ENCODE data around the gene RHBDL3.
"Not testable (repeated sequence)": the region's sequence is repeated elsewhere in the genome, so short reads cannot be mapped to it uniquely, and the experiment has no call there.

The RHBDL3 gene, protein sequence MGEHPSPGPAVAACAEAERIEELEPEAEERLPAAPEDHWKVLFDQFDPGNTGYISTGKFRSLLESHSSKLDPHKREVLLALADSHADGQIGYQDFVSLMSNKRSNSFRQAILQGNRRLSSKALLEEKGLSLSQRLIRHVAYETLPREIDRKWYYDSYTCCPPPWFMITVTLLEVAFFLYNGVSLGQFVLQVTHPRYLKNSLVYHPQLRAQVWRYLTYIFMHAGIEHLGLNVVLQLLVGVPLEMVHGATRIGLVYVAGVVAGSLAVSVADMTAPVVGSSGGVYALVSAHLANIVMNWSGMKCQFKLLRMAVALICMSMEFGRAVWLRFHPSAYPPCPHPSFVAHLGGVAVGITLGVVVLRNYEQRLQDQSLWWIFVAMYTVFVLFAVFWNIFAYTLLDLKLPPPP

DNA sequence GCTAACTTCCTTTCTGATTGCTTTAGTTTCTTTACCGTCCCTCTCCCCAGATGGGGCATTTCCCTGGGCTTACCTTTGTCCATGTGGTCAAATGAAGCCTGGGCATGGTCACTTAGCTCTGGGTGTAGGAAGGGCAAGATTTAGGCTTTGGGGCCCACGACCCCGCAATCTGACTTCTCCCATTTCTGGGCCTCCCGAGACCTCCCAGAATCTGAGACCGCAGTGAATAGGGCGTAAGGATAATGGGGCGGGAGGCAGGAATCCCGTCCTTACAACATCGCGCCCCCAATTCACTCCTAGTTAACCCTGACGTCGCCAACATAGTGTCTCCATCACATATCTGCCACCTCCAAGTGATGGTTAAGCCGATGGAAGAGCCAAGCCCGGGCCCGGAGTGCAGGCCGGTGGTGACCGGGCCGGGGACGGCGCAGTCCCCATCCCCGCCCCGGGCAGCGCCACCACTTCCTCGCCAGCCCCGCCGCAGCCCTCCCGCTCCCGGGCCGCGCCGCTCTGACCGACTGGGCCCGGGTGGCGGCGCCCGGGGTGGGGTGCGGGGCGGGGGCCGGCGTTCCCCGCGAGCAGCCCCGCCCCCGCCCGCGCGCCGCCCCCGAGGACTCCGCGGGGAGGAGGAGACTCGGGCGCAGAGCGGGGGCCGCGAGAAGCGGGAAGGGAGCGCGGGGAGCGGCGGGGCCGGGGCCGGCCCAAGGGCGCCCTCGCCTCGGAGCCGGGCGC, at the start of gene RHBDL3:
TSS of gene RHBDL3 (plus strand) at position 641 of the 732 bp plus-strand sequence. CDS start 358 bp downstream, outside the sequence.
- DNase-seq: no peak

DNA sequence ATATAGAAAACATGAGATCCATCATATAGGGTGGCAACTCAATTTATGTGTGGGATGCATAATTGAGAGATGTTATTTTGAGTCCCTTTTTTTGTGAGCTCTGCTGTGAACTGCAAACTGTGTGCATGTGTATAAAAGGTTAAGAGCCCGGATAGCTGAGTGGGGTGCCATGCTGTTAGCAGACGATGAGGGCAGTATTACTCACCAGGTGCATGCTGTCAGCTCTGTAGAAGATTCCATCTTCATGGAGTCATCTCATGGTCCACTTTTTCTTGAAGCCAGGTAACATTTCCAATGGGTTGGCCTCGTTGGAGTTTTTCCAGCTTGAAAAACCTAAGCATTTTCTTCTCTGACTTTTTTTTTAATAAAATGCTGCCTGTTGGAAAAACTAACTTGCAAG, 43.0 kb upstream of the RHBDL3 start:
- no peak for DNase-seq

DNA sequence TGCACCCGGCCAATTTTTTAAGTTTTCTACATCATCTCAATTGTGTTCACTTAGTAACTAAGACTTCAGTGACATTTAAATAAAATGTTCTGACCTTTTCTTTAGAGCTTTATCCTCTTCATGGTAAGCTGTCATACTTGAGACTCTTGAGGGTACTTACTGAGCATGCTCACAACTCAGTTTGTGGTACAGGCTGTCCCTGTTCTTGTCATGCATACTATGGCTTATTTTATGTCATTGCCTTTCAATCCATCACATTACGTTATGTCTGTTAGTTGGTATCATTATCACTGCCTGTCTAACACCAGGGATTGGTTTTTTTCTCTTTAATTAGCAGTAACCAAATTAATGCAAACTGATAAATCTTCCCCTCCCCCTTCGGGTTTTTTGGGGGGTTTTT, 41.9 kb upstream of the RHBDL3 start:
- no peak for DNase-seq

DNA sequence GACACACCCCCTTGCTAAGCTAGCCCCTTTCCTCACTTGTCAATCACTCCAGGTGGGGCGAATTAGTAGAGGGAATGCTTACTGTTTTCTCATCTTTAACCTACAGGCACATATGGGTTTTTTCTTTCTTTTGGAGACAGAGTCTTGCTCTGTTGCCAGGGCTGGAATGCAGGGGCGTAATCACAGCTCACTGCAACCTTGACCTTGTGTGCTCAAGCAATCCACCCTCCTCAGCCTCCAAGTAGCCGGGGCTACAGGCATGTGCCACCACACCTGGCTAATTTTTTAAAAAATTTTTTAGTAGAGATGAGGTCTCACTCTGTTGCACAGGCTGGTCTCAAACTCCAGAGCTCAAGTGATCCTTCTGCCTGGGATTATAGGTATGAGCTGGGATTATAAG, 38.7 kb upstream of the RHBDL3 start:
- no peak for DNase-seq

DNA sequence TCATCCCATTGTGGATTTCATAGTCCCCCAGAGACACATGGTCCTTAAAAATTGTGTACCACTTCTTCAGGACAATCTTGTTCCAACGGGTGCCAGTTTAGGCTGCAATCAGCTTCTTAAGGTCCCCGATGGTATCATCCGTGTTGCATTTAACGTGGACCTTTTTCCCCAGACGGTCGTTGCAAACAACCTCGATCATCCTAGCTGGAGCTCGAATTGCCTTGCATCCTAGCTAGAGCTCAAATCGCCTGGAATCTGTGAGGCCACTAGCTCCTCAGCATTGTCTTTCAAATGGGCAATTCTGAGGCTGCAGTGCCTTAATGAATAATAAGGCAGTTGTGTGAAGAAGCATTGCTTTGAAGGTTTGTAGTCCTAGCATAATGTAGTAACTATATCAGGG, 37.7 kb upstream of the RHBDL3 start:
- no peak for DNase-seq

DNA sequence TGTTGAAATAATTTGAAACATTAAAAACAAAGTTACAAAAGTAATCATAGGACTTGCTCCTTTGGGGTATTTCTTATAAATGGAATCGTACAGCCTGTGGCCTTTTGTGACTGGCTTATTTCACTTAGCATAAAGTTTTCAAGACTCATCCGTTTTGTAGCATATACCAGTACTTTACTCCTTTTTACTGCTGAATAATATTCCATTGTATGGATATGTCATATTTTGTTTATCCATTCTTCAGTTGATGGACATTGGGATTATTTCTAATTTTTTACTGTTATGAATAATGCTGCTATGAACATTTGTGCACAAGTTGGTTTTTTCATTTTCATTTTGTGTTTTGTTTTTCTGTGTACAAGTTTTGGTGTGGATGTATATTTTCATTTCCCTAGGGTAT, 30.0 kb upstream of the RHBDL3 start:
- DNase-seq: no peak

GRCh38 chr17:32239456-32239855, 26.2 kb upstream of the RHBDL3 start:
- DNase-seq: no peak

DNA sequence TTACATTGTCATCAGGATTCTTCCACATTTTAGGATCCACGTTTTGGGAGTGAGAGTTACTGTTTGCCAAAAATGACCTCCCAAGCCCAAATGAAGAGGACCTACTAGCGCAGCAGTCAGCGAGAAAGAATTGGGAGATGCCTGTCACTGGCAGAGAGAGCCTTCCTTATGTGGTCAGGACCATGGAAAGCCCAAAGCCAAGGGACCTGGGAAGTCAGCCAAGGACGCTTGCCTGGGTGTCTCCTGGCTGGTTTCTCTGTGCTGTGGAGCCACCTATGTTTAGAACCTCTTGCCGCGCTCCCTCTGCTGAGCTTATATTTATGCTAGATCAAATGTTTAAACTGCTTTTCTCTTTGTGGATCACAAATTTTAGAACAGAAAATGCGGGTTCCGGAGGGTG, 24.9 kb upstream of the RHBDL3 start:
- DNase-seq: peak in 1 of 2 experiments; percentile 22

DNA sequence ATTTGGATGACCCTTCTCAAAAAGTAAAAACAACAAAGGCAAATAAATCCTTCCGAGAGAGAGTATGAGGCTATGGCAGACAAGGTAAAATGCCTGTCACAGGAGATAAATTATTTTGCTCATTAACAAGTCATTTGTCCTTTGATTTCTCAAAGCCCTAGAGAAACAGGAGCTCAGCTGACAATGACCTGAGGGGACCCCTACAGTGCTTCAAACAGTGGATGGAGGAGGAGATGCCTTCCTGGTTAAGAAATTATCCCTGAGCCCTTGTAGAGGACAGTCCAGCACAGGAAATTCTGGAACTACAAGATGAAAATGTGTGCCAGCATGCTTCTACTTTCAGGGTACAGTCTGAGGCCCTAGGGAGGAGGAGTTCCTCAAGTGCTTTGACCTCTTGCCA, 24.0 kb upstream of the RHBDL3 start:
- DNase-seq: no peak

DNA sequence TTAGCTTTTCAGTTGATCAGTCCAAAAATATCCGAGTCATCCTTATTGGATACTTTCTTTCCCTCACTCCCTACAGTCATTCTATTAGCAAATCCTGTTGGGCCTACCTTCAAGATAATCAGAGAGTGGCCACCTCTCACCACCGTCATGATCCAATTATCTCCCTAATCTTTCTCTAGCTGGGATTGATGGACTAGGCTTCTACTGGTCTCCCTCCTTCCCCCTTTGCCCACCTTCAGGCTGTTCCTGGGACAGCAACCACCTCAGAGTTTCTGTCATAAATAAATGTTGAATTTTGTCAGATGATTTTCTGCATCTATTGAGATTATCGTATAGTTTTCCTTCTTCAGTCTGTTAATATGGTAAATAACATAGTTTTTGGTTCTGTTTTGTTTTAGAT, 16.2 kb upstream of the RHBDL3 start:
- no peak for DNase-seq

DNA sequence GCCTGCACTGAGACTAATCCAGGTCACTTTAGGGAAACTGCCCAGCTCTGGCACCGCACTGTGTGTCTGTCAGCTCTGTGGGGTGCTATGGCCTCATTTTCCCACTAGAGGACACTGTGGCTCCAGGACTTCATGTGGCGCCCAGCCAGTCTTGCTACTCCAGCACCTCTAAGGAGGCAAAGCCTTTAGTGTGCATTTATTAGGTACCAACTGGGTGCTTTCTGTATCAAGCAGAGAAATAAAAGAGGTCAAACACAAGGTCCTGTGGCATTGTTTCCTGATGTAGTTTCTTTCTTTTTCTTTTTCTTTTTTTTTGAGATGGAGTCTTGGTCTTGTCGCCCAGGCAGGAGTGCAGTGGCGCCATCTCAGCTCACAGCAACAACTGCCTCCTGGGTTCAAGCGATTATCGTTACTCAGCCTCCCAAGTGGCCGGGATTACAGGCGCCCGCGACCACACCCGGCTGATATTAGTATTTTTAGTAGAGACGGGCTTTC, 12.5 kb upstream of the RHBDL3 start:
- DNase-seq: peak; percentile 81 to 86

DNA sequence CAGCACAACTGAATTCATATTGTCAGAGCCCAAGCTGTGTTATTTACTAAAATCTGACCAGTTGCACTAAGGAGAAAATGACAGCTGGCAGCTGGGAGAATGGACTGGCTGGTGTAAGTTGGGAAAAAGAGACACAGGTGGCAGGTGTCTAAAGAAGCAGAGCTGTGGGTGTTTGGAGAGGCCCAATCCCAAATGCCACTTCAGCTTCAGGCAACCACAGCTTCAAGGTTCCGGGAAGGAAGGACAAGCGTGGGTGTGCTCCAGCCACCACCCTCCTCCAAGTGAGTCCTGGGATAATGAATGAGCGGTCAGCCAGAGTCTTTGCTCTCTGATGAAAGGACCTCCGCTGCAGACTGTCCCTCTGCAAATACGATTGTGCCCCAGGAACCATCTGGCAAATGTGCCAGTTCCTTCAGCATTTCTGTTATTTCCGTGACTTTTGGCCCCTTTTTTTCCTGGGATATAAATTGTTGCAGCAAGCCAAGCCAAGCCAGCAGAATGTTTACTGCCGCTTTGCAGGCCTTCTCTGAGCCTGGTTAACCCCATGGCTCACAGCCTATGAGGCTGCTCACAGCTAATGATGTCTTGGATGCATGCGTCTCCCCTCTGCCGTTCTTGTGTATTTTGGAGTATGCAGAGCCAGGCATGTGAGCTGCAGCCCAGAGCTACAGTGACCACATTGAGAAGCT, 9.5 kb upstream of the RHBDL3 start:
- DNase-seq: no peak

GRCh38 chr17:32256701-32257019, 9.0 kb upstream of the RHBDL3 start:
- no peak for DNase-seq

GRCh38 chr17:32258383-32259140, 7.1 kb upstream of the RHBDL3 start:
- DNase-seq: no peak

DNA sequence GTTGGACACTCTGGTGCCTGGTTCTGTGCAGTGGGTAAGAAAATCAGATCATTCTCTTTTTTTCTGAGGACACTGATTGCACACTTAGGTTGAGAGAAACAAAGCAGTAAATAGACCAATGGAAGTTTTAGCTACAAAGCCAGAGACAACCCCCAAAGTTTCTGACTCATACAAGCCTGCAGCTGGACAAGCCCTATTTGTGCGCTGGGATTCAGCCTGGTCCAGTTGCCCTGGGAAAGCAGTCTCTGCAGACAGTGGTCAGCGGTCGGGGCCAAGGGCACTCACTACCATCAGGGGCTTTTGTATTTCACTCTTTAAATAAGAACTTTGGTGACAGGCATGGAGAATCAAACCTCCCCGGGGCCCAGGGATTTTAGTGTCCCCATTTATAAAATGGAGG, 6.0 kb upstream of the RHBDL3 start:
- no peak for DNase-seq

GRCh38 chr17:32261417-32261736, 4.3 kb upstream of the RHBDL3 start:
- DNase-seq: no peak

DNA sequence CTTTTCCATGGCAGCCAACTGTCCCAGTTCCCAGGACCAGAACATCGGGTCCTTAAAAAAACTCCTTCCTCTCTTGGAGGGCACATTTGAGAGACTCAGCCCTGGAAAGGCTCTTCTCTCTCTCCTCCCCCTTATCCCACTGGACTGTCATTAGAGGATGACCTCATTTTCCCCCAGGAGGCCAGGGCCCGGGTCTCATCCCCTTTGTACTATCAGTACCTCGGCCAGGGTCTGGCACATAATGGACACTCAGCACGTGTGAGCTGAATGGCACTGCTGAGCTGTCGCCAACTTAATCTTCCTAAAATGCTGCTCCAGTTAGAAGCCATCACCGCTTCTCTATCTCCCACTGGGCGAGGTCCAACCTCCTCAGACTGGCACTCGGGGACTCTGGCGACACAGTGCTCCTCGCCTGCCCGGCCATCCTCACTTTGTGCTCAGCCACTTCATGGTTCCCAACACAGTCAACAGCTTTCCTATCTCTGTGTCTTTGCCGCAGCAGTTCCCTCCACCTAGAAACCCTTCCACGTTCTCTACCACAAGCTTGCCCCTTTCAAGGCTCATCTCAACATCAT, 3.6 kb upstream of the RHBDL3 start:
- no peak for DNase-seq

GRCh38 chr17:32263515-32263914, 2.1 kb upstream of the RHBDL3 start:
- not testable (repeated sequence) for DNase-seq

DNA sequence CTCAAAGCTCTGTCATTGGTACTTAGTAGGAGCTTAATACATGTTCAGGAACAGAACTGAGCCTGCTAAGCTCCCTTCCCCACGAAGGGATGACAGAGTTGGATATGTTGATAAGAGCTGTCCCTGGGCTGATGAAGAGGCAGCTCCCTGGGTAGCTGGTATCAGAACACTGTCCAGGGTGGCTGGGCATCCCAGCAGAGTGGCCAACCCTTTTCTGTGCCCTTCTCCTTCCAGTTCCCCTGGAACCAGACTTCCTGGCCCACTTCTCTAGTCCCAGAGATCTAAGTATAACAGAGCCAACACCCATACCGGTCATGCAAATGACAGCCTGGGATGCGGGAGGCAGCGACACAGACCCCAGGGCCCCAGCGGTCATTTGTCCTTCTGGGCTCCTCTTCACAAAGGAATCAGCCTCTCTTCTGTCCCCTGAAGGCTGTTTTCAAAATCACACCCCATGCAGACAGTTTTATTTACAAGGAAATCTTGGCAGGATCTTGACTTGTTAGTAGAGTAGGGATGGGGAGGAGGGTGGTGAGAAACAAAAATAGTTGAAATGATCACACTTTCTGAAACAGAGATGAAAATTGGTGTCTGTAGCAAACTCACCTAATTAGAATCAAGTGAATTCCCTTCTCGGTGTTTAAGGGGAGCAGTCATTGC, 1.4 kb upstream of the RHBDL3 start:
- DNase-seq: no peak

DNA sequence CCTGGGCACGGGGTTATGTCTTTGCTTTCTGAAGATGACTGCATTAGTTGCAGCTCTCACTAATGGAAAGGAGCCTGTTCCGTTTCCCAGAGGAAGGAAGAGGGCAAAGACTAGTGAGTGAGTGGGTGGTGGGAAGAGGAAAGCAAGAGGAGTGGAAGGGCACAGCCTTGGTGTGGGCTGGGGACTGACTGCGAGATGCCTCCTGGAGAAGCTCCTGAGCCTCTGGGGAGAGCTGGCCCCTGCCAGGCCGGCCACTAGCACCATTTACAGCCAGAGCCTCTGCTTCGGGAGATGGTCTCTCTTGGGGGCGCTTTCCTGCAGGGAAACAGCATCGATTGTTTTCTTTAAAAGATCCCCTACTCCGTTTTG, 825 bp upstream of the RHBDL3 start:
- DNase-seq: no peak

DNA sequence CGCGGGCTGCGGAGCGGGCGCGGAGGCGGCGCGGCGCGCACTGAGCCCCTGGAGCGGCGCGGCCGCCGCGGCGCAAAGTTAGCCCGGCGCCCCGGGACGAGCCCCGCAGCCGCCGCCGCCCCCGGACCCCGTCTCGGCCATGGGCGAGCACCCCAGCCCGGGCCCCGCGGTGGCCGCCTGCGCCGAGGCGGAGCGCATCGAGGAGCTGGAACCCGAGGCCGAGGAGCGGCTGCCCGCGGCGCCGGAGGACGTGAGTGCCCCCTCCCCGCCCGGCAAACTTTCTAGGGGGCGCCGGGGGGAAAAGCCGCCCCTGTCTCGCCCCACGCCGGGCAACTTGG, 388 bp downstream of the RHBDL3 start:
- DNase-seq: no peak

Measured in Kasumi-1 (cell line).